Upper lobe of left lung (tissue), 4 donors: ENCODE results near the gene GPR137B.

Experiments
- CTCF ChIP-seq, 6 experiments: fragments of 450-650 bp in 4 of 6; fragments of 200-600 bp in 2 of 6; sonication (generic) in 2 of 6; IDR thresholded peaks; one replicate each; pipeline ENCODE4 v1.5.1; 2016 to 2019; ENCODE audit warnings: antibody characterized with exemption in 6 of 6
- EP300 ChIP-seq, 4 donors: sonication (generic); formaldehyde crosslinking; IDR thresholded peaks; one replicate each; pipeline ENCODE4 v1.5.1; 2017; ENCODE audit warnings: antibody characterized with exemption in 4 of 4, control low read depth in 2 of 4
- POLR2A ChIP-seq, 4 donors: fragments of 450-650 bp; IDR thresholded peaks; one replicate each; pipeline ENCODE4 v1.5.1; 2016 to 2017; ENCODE audit warnings: antibody characterized with exemption in 4 of 4, mild to moderate bottlenecking in 2 of 4
- POLR2AphosphoS5 ChIP-seq, 2 donors: sonication (generic); formaldehyde crosslinking; IDR thresholded peaks; one replicate each; pipeline ENCODE4 v1.5.1; 2017; ENCODE audit warnings: antibody characterized with exemption in 2 of 2

DNA sequence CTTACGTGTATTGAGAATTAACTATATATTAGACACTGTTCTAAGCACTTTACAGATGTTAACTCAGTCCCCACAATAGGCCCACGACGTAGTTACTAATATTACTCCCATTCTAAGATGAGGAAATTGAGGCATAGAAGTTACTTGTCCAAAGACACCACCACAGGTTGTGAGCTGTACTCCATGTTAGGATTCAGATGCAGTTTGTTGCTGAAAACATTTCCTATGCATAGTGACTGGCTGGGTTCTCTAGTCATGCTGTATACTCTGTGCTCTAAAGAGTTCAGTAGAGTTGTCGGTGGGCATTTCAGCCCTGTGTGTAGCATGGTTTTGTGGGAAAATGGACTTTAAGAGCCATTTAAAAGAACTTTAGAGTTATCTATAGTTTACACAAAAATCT lies 65.2 kb downstream of the GPR137B start:
- TF ChIP-seq CTCF (IDR thresholded peaks at IDR 0.05) (no peak), POLR2A (IDR thresholded peaks at IDR 0.05) (no peak), EP300 (IDR thresholded peaks at IDR 0.05) (no peak), POLR2AphosphoS5 (IDR thresholded peaks at IDR 0.05) (no peak)
